Measurements from ENCODE around the gene THAP8.

THAP8 gene

GRCh38 chr19:36054119-36054732 is at the start of gene THAP8:
Gene THAP8 (minus strand): TSS chr19:36054285. CDS start chr19:36054217, 68 bp downstream.
- peak; percentile 100 for DNase-seq (ENCODE audit: low read depth, low spot score)

GRCh38 chr19:36103040-36103626 is 49.0 kb upstream of the THAP8 start:
- no peak for DNase-seq (ENCODE audit: low read depth, low spot score)

GRCh38 chr19:36101550-36102327 is 47.7 kb upstream of the THAP8 start:
- no peak for DNase-seq (ENCODE audit: low read depth, low spot score)

- DNase-seq (ENCODE audit: low read depth, low spot score) = no peak
These were observed 46.4 kb upstream of the THAP8 start for GRCh38 chr19:36100476-36100875.

GRCh38 chr19:36099166-36099785 is 45.2 kb upstream of the THAP8 start:
- no peak for DNase-seq (ENCODE audit: low read depth, low spot score)

GRCh38 chr19:36097036-36097435 is 43.0 kb upstream of the THAP8 start:
- no peak for DNase-seq (ENCODE audit: low read depth, low spot score)

- no peak for DNase-seq (ENCODE audit: low read depth, low spot score)
These were observed 39.6 kb upstream of the THAP8 start for GRCh38 chr19:36093687-36094086.

GRCh38 chr19:36093146-36093662 is 39.1 kb upstream of the THAP8 start:
- DNase-seq (ENCODE audit: low read depth, low spot score) = no peak

- no peak for DNase-seq (ENCODE audit: low read depth, low spot score)
These were observed 38.5 kb upstream of the THAP8 start for GRCh38 chr19:36092566-36092965.

- DNase-seq (ENCODE audit: low read depth, low spot score) = no peak
These were observed 37.0 kb upstream of the THAP8 start for GRCh38 chr19:36090910-36091695.

- DNase-seq (ENCODE audit: low read depth, low spot score) = no peak
These were observed 35.8 kb upstream of the THAP8 start for GRCh38 chr19:36089847-36090246.

GRCh38 chr19:36086326-36086725 is 32.2 kb upstream of the THAP8 start:
- no peak for DNase-seq (ENCODE audit: low read depth, low spot score)

- no peak for DNase-seq (ENCODE audit: low read depth, low spot score)
These were observed 30.3 kb upstream of the THAP8 start for GRCh38 chr19:36084231-36085009.

- no peak for DNase-seq (ENCODE audit: low read depth, low spot score)
These were observed 28.8 kb upstream of the THAP8 start for GRCh38 chr19:36082916-36083315.

GRCh38 chr19:36081894-36082293 is 27.8 kb upstream of the THAP8 start:
- no peak for DNase-seq (ENCODE audit: low read depth, low spot score)

- no peak for DNase-seq (ENCODE audit: low read depth, low spot score)
These were observed 27.3 kb upstream of the THAP8 start for GRCh38 chr19:36081385-36081784.

- no peak for DNase-seq (ENCODE audit: low read depth, low spot score)
These were observed 25.4 kb upstream of the THAP8 start for GRCh38 chr19:36079389-36079945.

GRCh38 chr19:36073121-36073876 is 19.2 kb upstream of the THAP8 start:
- no peak for DNase-seq (ENCODE audit: low read depth, low spot score)

GRCh38 chr19:36072081-36072480 is 18.0 kb upstream of the THAP8 start:
- no peak for DNase-seq (ENCODE audit: low read depth, low spot score)

Measured in activated naive CD8-positive, alpha-beta T cell treated with anti-CD3 and anti-CD28 coated beads, Interleukin-2, amount 50 U/mL, for 16 hours (primary cell).